OCI-LY7 (cell line): ENCODE data around the gene PNPT1. TPM values are rescaled to one million over a fixed set of nuclear protein-coding genes. Genes with fewer than 3 reads are reported as not detected.

ENCODE experiments used
- BruUV-seq: library from RNA; stranded (reverse); fragments of 400-500 nt; replicated peaks from 2 replicates; lab custom pipeline; 2021; lab: Mats Ljungman, UMichigan
- CTCF ChIA-PET: fragments of 300-600 bp; sonication (Branson Sonifier 250); formaldehyde crosslinking; loops from one replicate; lab custom pipeline; 2022; ENCODE audit warnings: antibody characterized with exemption; ENCODE audit not compliant: unreplicated experiment; lab: Charles Lee
- POLR2A ChIA-PET: fragments of 300-600 bp; sonication (Branson Sonifier 250); formaldehyde crosslinking; loops from one replicate; lab custom pipeline; 2022; ENCODE audit warnings: antibody characterized with exemption; lab: Charles Lee
- DNase-seq: peaks from one replicate; pipeline ENCODE4 v3.0.0-alpha.2; 2015; ENCODE audit warnings: low spot score
- H2AFZ ChIP-seq: fragments of 200-600 bp; sonication (generic), shearing (Covaris generic); 2 replicates; pipeline ENCODE4 v1.6.1; 2014; ENCODE audit warnings: mild to moderate bottlenecking, antibody characterized with exemption, low read length, moderate library complexity
- H3K27ac ChIP-seq: fragments of 200-600 bp; sonication (generic); 2 replicates; pipeline ENCODE4 v1.5.1; 2014; ENCODE audit warnings: mixed run types, low read depth, mild to moderate bottlenecking, moderate library complexity, low read length, inconsistent platforms; ENCODE audit not compliant: poor library complexity, severe bottlenecking
- H3K36me3 ChIP-seq: fragments of 200-600 bp; sonication (generic); 2 replicates; pipeline ENCODE4 v1.6.1; 2014; ENCODE audit warnings: mild to moderate bottlenecking, antibody characterized with exemption, low read length, moderate library complexity, mixed read lengths; ENCODE audit not compliant: insufficient read depth
- H3K4me1 ChIP-seq: fragments of 200-600 bp; sonication (generic); 2 replicates; pipeline ENCODE4 v1.5.1; 2014; ENCODE audit warnings: mild to moderate bottlenecking, low read length; ENCODE audit not compliant: insufficient read depth, poor library complexity, severe bottlenecking
- H3K4me2 ChIP-seq: fragments of 200-600 bp; sonication (generic); 2 replicates; pipeline ENCODE4 v1.6.1; 2014; ENCODE audit warnings: mild to moderate bottlenecking, low read length
- H3K4me3 ChIP-seq: fragments of 200-600 bp; sonication (generic); 2 replicates; pipeline ENCODE4 v1.5.1; 2014; ENCODE audit warnings: mild to moderate bottlenecking, low read depth, low read length; ENCODE audit not compliant: poor library complexity, severe bottlenecking
- H3K79me2 ChIP-seq: fragments of 200-600 bp; sonication (generic); 2 replicates; pipeline ENCODE4 v1.6.1; 2016; ENCODE audit warnings: low read depth, mild to moderate bottlenecking, low read length, moderate library complexity, mixed read lengths; ENCODE audit not compliant: insufficient read depth
- H3K9me2 ChIP-seq: fragments of 200-600 bp; sonication (generic); 2 replicates; pipeline ENCODE4 v1.6.1; 2016; ENCODE audit warnings: mild to moderate bottlenecking, low read length, mixed read lengths; ENCODE audit not compliant: insufficient read depth
- H3K9me3 ChIP-seq: fragments of 200-600 bp; sonication (generic); 2 replicates; pipeline ENCODE4 v1.6.1; 2014; ENCODE audit warnings: mild to moderate bottlenecking, mixed run types, low read length, mixed read lengths
- H4K20me1 ChIP-seq: fragments of 200-600 bp; sonication (generic); 2 replicates; pipeline ENCODE4 v1.6.1; 2014; ENCODE audit warnings: mild to moderate bottlenecking, antibody characterized with exemption, low read length, moderate library complexity, mixed read lengths; ENCODE audit not compliant: insufficient read depth
- CTCF ChIP-seq: fragments of 200-600 bp; sonication (generic); conservative IDR thresholded peaks from 2 replicates; pipeline ENCODE4 v1.5.1; 2014; ENCODE audit warnings: mild to moderate bottlenecking, antibody characterized with exemption, low read length, moderate library complexity, mixed read lengths
- EZH2phosphoT487 ChIP-seq: fragments of 200-600 bp; sonication (generic); IDR thresholded peaks from 2 replicates; pipeline ENCODE4 v1.6.1; 2018; ENCODE audit warnings: low read depth, borderline replicate concordance, mild to moderate bottlenecking, mixed run types, antibody characterized with exemption, low read length, moderate library complexity, mixed read lengths
- intact Hi-C: fragments of 100-400 bp; cut with micrococcal nuclease; formaldehyde crosslinking; loops from one replicate; pipeline ENCODE4 v1.10.0; 2022; ENCODE audit not compliant: unreplicated experiment
- total RNA-seq, 2 experiments: library from RNA; depleted of rRNA in 1 of 2; stranded (reverse); fragments of >200 nt in 1 of 2; shearing (Covaris generic) in 1 of 2; gene quantifications; 2 replicates each; pipeline ENCODE4 v1.2.3, GENCODE V29; 2014 to 2022

Gene PNPT1
- total RNA-seq, 2 experiments from 2014 or later: 35.1 to 45.0 TPM

GRCh38 chr2:55609938-55610578 lies 83.6 kb downstream of the PNPT1 start:
- peaks cover 3% of the 10 kb centered on the region for H3K4me1 ChIP-seq
- no peak overlapping the region for H2AFZ ChIP-seq
- ChIA-PET POLR2A (interaction anchor here (0.6 to 1.4 kb wide), 3 partner anchors 9 to 434 kb away, joined by 3 to 6 read pairs (median 3); no protein-coding TSS in a partner anchor), CTCF (no interaction called here)
- BruUV-seq: no TSS peak
- no peak overlapping the region for H3K4me2 ChIP-seq
- TF ChIP-seq CTCF (no peak), EZH2phosphoT487 (no peak)
- no peak overlapping the region for H3K27ac ChIP-seq
- intact Hi-C loops: no loop called here
- peaks cover 50% of the 10 kb centered on the region for H3K36me3 ChIP-seq
- peaks cover 16% of the 10 kb centered on the region for H4K20me1 ChIP-seq
- H3K9me3 ChIP-seq: no peaks in the 10 kb centered on the region
- no peaks in the 10 kb centered on the region for H3K9me2 ChIP-seq
- DNase-seq: no peak
- peaks cover 80% of the 10 kb centered on the region for H3K79me2 ChIP-seq
- no peak overlapping the region for H3K4me3 ChIP-seq

GRCh38 chr2:55609193-55609794 lies 84.3 kb downstream of the PNPT1 start:
- H3K9me2 ChIP-seq: no peaks in the 10 kb centered on the region
- no TSS peak for BruUV-seq
- H3K27ac ChIP-seq: no peak overlapping the region
- H3K4me3 ChIP-seq: no peak overlapping the region
- TF ChIP-seq EZH2phosphoT487: no peak
- no peak for TF ChIP-seq CTCF
- H3K4me2 ChIP-seq: no peak overlapping the region
- H3K79me2 ChIP-seq: peaks cover 80% of the 10 kb centered on the region
- peaks cover 12% of the 10 kb centered on the region for H4K20me1 ChIP-seq
- no peaks in the 10 kb centered on the region for H3K9me3 ChIP-seq
- H3K4me1 ChIP-seq: no peaks in the 10 kb centered on the region
- H2AFZ ChIP-seq: no peak overlapping the region
- ChIA-PET CTCF (no interaction called here), POLR2A (interaction anchor here (0.6 to 1.0 kb wide), 3 partner anchors 8 to 432 kb away, joined by 3 to 6 read pairs (median 3); no protein-coding TSS in a partner anchor)
- intact Hi-C loops: no loop called here
- H3K36me3 ChIP-seq: peaks cover 45% of the 10 kb centered on the region
- no peak for DNase-seq

DNA sequence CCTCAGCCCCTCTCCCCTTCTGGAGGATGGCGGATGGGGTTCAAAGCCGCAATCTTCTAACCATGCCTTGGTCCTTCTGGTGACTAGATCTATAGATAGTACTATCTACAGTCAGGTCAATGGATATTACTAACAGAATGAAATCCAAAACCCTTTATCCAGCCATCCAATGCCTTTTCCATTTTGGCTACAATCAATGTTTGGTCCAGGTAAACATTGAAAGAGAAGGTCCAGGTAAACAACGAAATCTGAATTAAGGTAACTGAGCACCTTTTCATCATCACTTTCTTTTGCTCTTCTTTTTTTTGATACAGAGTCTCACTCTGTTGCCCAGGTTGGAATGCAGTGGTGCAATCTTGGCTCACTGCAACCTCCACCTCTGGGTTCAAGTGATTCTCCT lies 85.9 kb downstream of the PNPT1 start:
- no peak for TF ChIP-seq CTCF
- no peak for TF ChIP-seq EZH2phosphoT487
- Histone ChIP-seq H3K4me3 (no peak overlapping the region), H3K27ac (no peak overlapping the region), H3K9me2 (no peaks in the 10 kb centered on the region), H3K79me2 (peaks cover 75% of the 10 kb centered on the region), H2AFZ (no peak overlapping the region), H3K4me1 (no peaks in the 10 kb centered on the region), H3K9me3 (no peaks in the 10 kb centered on the region), H3K4me2 (no peak overlapping the region), H4K20me1 (peaks cover 11% of the 10 kb centered on the region; the same call in 1 of the 2 replicates), H3K36me3 (peaks cover 43% of the 10 kb centered on the region)
- intact Hi-C loops: no loop called here
- DNase-seq: no peak
- ChIA-PET CTCF (no interaction called here), POLR2A (no interaction called here)
- no TSS peak for BruUV-seq
